Measurements from ENCODE around the gene YWHAE.

- TF ChIP-seq CTCF (IDR thresholded peaks at IDR 0.05) (no peak), EP300 (IDR thresholded peaks at IDR 0.05) (no peak), POLR2A (IDR thresholded peaks at IDR 0.05) (no peak), POLR2AphosphoS5 (IDR thresholded peaks at IDR 0.05) (no peak)
Observed at GRCh38 chr17:1324201-1324771, 75.7 kb downstream of the YWHAE start.

Measured in stomach (tissue), 4 donors.